KOPT-K1 (cell line): ENCODE results near the gene DCTN3.

ENCODE experiments used
- H3K27ac ChIP-seq: fragments of 200-600 bp; sonication (generic); 2 replicates; pipeline ENCODE4 v1.5.1; 2016; ENCODE audit warnings: antibody characterized with exemption, mild to moderate bottlenecking, low read depth, low read length; ENCODE audit not compliant: poor library complexity, severe bottlenecking
- H3K36me3 ChIP-seq: fragments of 200-600 bp; sonication (generic); 2 replicates; pipeline ENCODE4 v1.5.1; 2017; ENCODE audit warnings: antibody characterized with exemption, mild to moderate bottlenecking, low read length, moderate library complexity; ENCODE audit not compliant: insufficient read depth
- H3K9me3 ChIP-seq: fragments of 200-600 bp; sonication (generic); 2 replicates; pipeline ENCODE4 v1.5.1; 2017; ENCODE audit warnings: antibody characterized with exemption, low read length, mild to moderate bottlenecking; ENCODE audit not compliant: insufficient read depth, poor library complexity, severe bottlenecking

Gene DCTN3

DNA sequence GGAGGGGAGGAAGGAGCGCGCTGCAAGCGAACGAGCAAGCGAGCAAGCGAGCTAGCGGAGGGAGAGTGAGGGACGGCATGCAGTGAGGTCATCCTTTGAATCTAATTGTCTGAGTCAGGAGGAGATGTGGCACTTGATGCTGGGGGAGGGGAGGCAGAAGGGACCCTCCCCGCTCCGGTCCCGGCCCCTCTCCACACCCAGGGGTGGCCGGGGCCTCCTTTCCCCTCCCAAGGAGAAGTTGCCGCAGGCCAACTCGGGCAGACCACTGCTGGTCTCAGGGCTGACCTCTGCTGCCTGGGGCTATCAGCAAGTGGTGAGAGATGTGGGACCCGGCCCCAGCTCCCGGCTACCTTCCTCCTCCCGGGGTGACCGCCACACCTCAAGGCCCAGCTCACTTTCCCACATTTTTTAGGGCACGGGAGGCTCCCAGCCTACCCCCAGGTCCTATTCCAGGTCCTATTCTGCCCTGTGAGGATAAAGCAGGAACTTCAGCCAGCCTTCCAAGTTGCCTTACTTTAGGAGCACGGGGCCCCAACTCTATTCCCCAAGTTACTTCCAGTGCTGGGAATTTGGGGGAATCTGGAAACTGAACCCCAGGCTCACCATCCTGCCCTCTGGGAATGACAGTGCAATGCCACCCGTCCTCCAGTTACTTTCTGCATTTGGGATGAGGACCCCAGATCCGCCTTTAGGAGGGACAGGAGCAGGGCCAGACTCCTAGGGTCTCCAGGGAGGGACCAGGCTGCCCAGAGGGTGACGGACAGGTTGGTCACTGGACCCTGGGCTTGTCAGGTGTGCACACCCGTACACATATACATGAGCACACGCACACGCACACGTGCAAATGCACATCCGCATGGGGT lies 41.8 kb downstream of the DCTN3 start:
- Histone ChIP-seq H3K27ac (no peak overlapping the region), H3K36me3 (no peaks in the 10 kb centered on the region)

DNA sequence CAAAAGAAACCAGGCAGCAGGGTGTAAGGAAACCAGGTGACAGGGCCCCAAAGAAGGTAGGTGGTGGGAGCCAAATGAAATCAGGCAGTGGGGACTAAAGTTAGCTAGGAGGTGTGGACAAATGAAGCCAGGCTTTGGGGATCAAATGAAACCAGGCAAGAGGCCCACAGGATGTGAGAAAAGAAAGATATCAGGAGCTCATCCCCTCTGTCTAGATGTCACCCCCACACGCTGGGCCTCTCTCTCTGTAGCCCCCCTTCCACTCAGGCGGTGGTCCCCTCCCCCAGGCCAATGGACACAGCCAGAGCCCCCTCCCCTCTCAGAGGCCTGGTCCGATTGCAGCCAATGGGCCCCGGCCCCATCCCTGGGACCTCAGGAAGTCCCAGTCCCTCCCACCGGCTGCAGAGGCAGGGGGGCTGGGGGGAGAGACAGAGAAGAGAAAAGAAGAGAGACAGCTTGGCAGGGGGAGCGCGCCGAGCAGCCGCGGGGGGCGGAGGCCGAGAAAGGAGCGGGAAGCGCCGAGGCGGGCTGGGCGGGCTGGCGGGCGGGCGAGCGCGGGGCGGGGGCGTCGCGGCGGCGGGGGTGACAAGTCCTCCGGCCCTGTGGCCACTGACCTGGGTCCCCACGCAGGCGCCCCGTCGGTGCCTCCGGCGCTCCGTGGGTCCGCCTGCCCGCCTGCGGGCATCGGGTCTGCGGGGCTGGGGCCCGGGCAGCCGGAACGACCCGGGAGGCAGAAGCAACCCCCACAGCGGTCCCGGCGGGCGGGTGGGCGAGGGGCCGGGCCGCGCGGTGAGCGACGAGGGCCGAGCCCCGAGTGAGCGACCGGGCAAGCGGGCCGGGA lies 42.7 kb downstream of the DCTN3 start:
- Histone ChIP-seq H3K9me3 (no peaks in the 10 kb centered on the region), H3K27ac (no peak overlapping the region), H3K36me3 (no peaks in the 10 kb centered on the region)

More for the DNA sequence above, 41.8 kb downstream of the DCTN3 start:
- no peaks in the 10 kb centered on the region for H3K9me3 ChIP-seq

DNA sequence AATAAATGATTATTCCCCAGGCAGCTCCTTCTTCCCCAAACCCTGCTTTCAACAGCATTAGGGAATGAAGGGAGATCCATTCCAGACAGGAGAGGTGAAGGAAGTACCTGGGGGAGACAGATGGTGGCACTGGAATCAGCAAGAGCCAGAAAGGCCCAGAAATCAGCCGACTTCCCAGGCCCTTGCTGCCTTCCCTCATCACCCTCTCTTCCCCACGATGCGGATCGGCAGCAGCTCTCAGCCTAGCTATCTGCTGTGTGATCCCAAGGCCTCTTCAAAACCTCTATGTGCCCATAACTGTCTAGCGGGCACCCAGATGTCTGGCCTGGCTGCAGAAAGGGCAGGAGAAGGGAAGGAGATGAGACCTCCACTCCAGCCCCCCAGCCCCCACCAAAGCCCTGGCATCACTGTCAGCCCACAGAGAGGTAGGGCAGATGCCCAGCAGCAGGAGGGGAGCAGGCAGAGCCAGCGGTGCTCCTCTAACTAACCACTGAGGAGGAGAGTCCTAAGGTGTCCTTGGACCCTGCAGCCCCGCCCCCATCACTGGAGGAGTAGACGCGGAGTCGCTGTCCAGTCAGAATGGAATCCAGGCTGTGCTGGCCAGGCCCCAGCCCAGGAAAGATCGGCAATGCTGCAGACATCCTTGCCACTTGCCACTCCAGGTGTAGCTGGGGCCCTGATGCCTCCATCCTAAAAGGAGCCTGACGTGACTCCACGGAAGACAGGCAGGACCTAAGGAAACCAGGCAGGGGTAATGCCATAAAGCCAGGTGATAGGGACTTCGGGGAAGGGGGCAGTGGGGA lies 43.5 kb downstream of the DCTN3 start:
- Histone ChIP-seq H3K36me3 (no peaks in the 10 kb centered on the region), H3K9me3 (no peaks in the 10 kb centered on the region), H3K27ac (no peak overlapping the region)

DNA sequence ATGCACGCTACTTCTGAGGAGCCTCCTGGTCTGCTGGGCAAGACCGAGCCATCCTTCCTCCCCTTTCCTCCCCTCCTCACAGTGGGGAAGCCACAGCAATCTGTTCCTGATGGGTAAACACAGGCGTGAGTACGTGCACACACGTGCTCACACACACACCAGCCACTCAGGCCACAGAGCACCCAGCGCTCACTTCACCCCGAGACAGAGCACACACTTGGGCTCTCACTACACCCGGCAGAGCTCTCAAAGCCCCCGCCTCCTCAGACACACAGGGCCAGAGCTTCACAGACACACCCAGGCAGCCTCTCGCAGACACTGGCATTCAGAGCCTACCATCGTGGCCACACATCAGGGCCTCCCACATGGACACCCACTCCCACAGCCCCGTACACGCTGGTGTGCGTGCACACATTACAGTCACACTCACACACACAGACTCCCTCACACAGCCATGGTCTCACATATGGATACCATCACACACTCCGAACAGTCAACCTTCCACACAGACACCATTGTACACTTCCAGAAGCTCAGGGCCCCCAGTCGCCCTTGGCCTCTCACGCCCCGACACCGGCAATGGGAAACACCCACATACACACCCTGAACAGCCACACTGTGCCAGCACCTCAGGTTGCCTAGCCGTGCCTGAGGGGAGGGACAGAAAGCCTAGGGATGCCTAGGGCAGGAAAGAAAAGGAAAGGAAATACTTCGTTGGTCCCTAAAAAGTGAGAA lies 44.3 kb downstream of the DCTN3 start:
- no peaks in the 10 kb centered on the region for H3K9me3 ChIP-seq
- no peaks in the 10 kb centered on the region for H3K36me3 ChIP-seq
- no peak overlapping the region for H3K27ac ChIP-seq

DNA sequence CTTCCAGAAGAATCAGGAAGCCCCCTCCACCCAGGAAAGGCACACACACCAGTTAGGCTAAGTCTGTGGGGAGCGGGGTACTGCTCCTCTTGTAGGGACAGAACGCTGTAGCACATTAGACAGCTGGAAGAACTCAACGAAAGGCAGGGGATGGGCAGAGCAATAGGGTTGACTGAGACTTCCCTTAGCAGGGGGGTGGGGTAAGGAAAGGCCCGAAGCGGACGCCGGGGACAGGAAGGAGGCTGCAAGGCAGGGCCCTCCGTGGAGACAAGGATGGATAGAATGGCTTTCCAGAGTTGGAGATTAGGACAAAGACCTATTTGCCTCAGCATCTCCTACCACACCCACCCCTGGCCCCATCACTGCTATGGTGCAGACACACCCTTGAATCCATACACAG lies 45.1 kb downstream of the DCTN3 start:
- Histone ChIP-seq H3K9me3 (no peaks in the 10 kb centered on the region), H3K36me3 (no peaks in the 10 kb centered on the region), H3K27ac (no peak overlapping the region)

DNA sequence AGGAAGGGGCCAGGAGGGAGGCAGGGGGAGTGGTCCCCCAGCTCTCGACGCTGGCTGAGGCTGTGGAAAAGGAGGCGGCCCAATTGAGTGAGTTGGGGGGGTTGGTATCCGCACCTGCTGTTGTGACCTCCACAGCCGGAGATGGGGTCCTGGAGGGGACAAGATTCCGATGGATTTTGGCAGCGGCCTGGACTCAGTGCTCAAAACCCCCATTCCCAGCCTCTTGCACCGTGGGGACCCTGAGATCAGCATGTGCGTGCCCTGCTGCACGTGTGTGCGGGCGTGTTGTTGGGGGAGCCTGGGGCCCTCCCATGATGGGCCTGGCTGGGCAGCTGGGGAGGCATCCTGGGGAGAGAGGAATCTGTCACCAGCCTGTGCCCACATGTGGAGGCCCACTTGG lies 45.7 kb downstream of the DCTN3 start:
- Histone ChIP-seq H3K27ac (no peak overlapping the region), H3K9me3 (no peaks in the 10 kb centered on the region), H3K36me3 (no peaks in the 10 kb centered on the region)

DNA sequence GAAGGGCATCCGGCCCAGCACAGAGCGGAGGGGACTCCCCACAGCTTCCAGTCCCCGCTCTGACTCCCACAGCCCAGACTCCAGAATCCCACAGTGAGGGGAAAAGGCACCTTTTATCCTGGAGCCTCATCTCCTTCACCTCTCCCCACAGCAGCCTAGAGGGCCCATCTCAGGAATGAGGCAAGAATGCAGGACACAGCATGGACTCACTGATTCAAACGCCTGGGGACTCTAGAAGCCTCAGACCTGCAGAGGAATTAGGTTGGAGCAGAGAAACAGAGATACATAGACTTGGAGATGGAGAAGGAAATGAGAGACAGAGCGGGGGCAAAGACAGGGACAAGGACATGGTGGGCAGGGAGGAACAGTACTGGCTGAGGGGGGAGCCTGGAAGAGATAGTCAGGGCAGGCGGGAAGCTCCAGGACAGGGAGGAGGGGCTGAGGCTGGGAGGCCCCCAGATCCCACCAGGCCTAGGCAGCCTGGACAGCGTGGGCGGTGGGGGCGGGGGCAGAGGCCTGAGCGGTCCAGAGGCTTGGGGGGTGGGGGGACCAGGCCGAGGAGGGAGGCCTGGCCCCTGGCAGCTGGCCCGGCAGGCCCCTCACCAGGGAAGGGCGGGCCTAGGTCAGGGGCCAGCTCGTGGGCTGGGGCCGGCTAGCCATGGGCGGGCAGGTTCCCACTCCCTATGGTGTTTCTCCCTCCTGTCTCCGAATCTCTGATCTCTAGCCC lies 46.5 kb downstream of the DCTN3 start:
- H3K9me3 ChIP-seq = no peaks in the 10 kb centered on the region
- H3K36me3 ChIP-seq = no peaks in the 10 kb centered on the region
- no peak overlapping the region for H3K27ac ChIP-seq

DNA sequence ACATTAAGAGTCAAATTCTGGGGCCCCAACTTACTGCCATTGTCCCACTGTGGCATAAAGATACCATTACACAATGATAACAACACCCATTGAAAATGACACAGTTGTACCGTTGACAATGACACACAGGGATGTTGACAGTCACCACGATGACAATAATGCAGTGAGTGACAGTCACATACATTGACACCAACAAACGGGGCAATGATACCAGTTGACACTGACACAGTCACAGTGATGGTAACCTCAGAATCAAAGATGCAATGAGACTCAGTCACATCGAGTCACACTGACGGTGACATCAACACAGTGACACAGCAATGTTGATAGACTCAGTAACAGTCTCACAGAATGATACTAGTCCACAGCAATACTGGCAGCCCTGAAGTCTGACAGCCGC lies 47.7 kb downstream of the DCTN3 start:
- no peaks in the 10 kb centered on the region for H3K36me3 ChIP-seq
- no peaks in the 10 kb centered on the region for H3K9me3 ChIP-seq
- no peak overlapping the region for H3K27ac ChIP-seq

DNA sequence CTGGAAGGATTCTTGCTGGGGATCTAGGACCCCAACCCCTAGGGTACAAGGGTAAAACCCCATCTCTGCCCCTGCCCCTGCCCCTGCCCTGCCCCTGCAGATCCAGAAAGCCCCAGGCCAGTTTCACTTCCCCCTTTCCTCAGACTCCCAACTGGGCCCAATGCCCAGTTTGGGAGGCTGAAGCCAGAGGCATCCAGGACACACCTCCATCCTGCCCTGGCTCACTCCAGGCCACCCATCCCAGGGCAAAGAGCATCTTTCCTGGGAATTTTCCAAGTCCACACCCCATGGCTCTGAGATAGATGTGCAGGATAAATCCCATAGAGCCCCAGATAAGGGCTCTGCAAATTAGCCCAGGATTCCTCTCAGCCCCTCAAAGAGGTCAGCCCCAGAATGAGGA lies 48.2 kb downstream of the DCTN3 start:
- no peak overlapping the region for H3K27ac ChIP-seq
- no peaks in the 10 kb centered on the region for H3K9me3 ChIP-seq
- H3K36me3 ChIP-seq = no peaks in the 10 kb centered on the region

DNA sequence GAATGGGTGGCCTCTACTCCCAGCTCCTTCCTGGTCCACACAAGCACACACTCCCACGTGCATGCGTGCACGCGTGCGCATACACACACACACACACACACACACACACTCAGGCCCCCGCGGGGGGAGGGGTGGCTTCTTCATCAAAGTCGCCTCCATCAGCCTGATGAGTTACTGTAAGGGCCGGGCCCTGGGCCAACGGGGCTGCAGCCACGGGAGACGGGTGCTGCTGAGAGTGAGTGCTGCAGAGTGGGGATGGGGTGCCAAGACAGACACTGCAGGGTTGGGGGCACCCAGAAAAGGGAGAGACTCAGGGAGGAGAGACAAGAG lies 48.8 kb downstream of the DCTN3 start:
- H3K36me3 ChIP-seq = no peaks in the 10 kb centered on the region
- no peaks in the 10 kb centered on the region for H3K9me3 ChIP-seq
- no peak overlapping the region for H3K27ac ChIP-seq

DNA sequence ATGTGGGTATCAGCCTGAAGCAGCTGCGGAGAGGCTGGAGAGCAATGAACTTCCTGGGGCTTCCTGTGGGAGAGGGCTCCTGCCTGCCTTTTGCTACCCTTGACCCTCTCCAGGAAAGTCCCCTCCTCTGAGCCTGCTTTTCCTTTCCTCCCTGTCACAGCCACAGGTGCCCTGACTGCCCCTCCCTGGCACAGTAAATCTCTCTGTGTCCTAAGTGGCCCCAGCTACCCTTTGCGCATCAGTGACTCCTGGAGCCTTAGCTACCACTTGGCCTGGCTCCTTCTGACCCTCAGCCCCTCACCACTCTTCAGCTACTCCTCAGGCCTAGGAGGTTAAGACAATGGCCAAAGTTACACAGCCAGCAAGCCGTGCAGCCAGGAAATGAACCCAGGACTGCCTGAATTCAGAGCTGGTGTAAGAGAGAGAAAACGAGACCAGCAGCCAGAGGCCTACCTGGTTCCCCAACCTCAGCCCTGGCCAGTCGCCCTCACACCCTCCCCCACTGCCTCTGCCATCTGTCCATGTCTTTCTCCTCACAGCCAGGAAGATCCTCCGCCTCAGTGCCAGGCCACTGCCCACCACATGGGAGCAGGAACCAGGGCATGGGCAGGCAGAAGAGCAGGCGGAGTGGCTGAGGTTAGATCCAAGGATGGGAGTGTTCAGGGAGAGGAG lies 49.4 kb downstream of the DCTN3 start:
- Histone ChIP-seq H3K36me3 (no peaks in the 10 kb centered on the region), H3K9me3 (no peaks in the 10 kb centered on the region), H3K27ac (no peak overlapping the region)

DNA sequence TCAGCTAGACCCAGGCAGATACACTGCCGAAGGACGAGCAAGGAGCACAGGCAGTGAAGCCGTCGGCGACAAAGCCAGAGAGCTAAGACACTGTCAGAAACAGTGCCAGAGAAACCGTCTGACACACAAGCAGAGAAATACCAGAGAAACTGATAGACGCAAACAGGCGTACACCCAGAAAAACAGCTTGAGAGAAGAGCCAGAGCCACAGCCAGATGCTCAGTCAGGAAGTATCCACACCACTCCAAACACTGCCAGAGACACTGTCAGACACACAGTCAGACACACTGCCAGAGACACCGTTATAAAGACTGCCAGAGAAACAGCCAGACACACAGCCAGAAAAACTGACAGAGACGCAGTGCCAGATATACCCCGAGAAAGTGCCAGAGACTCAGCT lies 49.9 kb downstream of the DCTN3 start:
- no peak overlapping the region for H3K27ac ChIP-seq
- H3K36me3 ChIP-seq = no peaks in the 10 kb centered on the region
- no peaks in the 10 kb centered on the region for H3K9me3 ChIP-seq

DNA sequence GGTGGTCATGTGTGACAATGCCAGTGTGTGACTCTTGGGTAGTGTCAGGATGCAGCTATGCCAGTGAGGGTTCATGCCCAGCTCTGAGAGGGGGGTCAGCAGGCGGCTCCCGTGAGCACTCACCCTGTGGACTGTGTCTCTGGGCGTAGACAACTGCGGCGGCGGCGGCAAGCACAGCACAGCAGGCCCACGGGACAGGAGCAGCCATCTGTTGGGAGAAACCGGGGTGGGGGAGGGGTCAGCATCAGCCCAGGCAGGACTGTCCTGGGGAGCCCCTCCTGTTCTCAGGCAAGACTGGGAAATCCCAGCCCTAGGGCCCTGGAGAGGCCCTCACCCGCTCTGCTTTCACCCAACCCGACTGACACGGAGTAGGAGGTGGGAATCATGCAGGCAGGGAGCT lies 51.5 kb downstream of the DCTN3 start:
- Histone ChIP-seq H3K36me3 (no peaks in the 10 kb centered on the region), H3K27ac (no peak overlapping the region), H3K9me3 (no peaks in the 10 kb centered on the region)

DNA sequence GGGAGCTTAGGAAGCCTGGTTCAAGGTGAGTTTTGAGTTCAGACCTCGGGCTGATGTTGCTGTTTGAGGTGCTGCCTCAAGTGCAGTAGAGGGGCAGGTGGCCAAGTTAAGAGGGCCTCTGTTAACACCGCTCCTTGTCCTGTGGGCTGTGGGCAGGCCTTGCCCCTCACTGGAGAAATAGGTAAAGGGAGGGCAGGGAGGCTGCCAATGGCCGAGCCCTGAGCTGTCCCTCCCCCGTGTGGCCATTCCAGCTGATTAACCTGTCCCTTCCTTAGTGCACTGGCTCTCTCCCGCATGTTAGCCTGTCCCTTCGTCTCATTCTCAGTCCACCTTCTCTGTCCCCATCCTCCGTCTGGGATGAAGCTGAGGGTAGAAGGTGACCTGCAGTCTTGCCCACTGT lies 52.2 kb downstream of the DCTN3 start:
- H3K27ac ChIP-seq = no peak overlapping the region
- H3K9me3 ChIP-seq = no peaks in the 10 kb centered on the region
- no peaks in the 10 kb centered on the region for H3K36me3 ChIP-seq
